DMS 273 (cell line): ENCODE results near the gene CDH13.

ENCODE experiments used
- DNase-seq: peaks from one replicate; lab custom pipeline; 2025; ENCODE audit not compliant: unreplicated experiment; lab: John Stamatoyannopoulos, UW

The CDH13 gene

GRCh38 chr16:82684256-82684655, 57.5 kb downstream of the CDH13 start:
- DNase-seq, result no peak

GRCh38 chr16:82685526-82685925, 58.8 kb downstream of the CDH13 start:
- DNase-seq, result no peak

- no peak for DNase-seq
Observed at GRCh38 chr16:82694239-82694874, 67.6 kb downstream of the CDH13 start.

GRCh38 chr16:82695806-82696205, 69.0 kb downstream of the CDH13 start:
- no peak for DNase-seq

- DNase-seq, result no peak
Observed at GRCh38 chr16:82699260-82699659, 72.5 kb downstream of the CDH13 start.

GRCh38 chr16:82699711-82700495, 73.1 kb downstream of the CDH13 start:
- DNase-seq, result no peak

- DNase-seq, result no peak
Observed at GRCh38 chr16:82700541-82701235, 73.9 kb downstream of the CDH13 start.

- DNase-seq, result no peak
Observed at GRCh38 chr16:82701442-82701955, 74.7 kb downstream of the CDH13 start.

- no peak for DNase-seq
Observed at GRCh38 chr16:82703161-82703560, 76.4 kb downstream of the CDH13 start.

- no peak for DNase-seq
Observed at GRCh38 chr16:82703871-82704768, 77.4 kb downstream of the CDH13 start.

- DNase-seq, result no peak
Observed at GRCh38 chr16:82709987-82710386, 83.2 kb downstream of the CDH13 start.

- DNase-seq, result no peak
Observed at GRCh38 chr16:82713778-82714177, 87.0 kb downstream of the CDH13 start.

- DNase-seq, result no peak
Observed at GRCh38 chr16:82715160-82715559, 88.4 kb downstream of the CDH13 start.

GRCh38 chr16:82715833-82716232, 89.1 kb downstream of the CDH13 start:
- DNase-seq, result no peak

- DNase-seq, result no peak
Observed at GRCh38 chr16:82716361-82716855, 89.6 kb downstream of the CDH13 start.

- no peak for DNase-seq
Observed at GRCh38 chr16:82720414-82720813, 93.6 kb downstream of the CDH13 start.

GRCh38 chr16:82726306-82726705, 99.5 kb downstream of the CDH13 start:
- no peak for DNase-seq

GRCh38 chr16:82728901-82729300, 102.1 kb downstream of the CDH13 start:
- DNase-seq, result no peak

GRCh38 chr16:82730901-82731300, 104.1 kb downstream of the CDH13 start:
- no peak for DNase-seq

- no peak for DNase-seq
Observed at GRCh38 chr16:82732461-82732860, 105.7 kb downstream of the CDH13 start.

- DNase-seq, result no peak
Observed at GRCh38 chr16:82735186-82735585, 108.4 kb downstream of the CDH13 start.
